COLO668 (cell line): ENCODE data around the gene NHLRC1.

Experiments used
- DNase-seq: peaks from one replicate; lab custom pipeline; 2025; ENCODE audit not compliant: unreplicated experiment; lab: John Stamatoyannopoulos, UW

Gene NHLRC1

DNA sequence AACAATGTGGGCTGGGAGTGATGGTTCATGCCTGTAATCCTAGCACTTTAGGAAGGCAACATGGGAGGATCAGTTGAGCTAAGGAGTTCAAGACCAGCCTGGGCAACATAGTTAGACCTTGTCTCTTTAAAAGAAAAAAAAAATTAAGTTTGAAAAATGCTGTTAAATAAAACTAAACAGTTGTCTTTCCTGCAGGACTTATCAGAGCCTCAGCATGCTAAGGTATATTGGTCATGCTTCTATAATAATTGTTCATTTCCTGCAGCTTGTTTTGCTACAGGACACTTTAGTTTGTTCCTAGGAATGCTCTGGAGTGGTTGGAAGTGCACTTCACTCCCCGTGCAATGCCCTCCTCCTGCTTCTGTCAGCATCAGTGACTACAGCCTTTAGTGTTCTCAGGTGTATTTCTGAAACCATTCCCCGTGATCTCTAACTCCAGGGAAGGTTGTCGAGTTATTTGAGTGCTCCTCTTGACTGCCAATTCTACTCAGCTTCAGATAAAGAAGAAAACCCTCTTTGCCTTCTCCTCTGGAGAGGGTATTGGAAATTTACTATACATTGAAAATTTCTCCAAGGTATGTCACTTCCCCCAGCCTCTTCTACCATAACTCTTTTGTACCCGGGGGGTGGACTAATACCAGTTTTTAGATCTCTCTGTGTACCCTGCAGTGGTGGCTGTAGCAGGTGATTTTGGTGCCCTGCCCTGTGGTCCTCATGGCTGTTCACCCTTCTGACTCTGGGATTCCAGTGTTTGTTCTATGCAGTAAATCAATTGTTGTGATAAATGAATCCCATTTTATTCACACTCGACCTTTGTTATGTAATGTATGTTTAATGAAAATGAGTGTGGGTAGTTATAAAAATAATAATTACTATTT lies 33.8 kb downstream of the NHLRC1 start:
- no peak for DNase-seq

DNA sequence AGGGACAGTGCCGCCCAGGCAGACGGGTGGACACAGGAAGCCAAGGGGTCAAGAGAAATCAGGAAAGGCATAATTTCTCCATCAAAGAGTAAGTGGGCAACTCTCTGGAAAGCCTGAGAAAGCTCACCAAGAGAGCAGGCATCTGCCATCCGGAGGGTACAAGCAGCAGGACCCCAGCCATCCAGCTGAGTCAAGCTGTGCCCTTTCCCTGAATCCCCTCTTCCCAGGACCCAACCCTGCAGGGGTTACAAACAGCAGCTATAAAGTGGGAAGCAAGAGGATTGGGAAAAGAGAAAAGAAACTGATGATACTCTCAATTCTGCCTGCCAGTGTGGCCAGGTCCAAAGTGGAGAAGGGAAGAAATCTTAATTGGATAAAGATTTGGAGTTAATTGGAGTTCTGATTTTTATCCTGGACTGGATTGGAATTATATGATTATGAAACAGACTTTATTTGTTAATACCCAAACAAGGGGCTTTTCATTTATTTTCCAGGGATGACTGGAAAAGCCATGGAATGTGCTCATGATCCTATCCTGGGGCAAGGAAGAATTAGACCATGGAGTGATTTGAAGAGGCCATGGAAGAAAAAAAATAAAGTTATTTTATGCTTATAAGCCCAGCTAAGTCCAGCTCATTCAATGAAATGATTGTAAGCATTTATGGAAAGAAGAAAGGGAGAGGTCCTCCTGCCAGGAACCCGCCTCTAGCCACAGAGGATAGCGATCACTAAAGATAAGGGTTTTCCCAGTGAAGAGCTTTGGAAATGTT lies 34.9 kb downstream of the NHLRC1 start:
- no peak for DNase-seq

DNA sequence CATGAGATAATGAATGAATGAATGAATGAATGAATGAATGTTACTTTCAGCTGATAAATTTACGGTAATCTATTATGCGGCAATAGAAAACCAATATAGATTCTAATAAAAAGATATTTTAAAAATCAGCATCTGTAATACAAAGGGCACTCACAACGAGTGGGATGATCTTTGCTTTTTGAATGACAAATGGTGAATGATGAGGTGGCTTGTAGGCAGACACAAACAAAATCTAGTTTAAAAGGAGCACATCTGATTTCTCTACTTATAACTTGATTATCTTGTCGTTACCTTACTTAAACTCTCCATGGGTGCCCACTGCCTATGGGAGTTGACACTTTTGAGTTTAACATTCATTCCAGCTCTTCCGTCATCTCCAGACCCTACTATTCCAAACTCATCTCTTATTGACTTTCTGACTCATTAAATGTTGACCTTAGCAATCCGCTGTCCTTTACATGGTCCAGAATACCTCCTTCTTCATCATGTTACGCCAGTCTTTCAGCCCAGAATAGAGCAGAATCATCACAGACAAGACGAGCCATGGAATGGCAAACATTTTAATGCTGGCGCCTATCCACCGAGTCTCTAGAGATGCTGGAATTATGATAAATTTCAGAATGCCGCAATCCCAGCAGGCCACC lies 41.3 kb downstream of the NHLRC1 start:
- no peak for DNase-seq

DNA sequence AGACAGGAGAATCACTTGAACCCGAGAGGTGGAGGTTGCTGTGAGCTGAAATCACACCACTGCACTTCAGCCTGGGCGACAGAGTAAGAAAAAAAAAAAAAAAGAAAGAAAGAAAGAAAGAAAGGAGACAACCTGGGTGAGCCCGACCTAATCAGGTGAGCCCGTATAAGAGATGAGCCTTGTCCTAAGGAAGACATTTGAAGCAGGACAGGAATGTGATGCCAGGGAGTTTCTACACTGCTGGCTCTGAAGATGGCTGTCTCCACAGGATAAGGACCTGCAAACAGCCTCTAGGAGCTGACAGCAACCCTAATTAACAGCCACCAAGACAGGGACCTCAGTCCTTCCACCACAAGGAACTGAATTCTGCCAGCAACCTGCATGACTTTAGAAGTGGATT lies 41.9 kb downstream of the NHLRC1 start:
- no peak for DNase-seq

DNA sequence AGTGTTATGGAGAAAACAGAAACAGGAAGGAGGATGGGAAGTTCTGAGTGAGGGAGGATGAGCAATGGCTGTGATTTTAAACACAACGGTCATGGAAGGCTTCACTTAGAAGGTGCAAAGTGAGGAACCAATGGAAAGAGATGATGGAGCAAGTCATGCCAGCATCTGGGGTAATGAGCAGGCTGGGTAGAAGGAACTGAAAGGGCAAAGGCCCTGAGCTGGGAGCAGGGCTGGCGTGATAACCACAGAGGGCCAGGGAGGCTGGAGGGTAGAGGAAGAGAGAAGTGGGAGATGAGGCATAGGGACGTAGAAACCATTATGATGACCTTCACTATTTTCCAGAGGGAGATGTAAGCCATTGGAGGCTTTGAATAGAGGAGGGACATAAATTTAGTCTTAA lies 43.6 kb downstream of the NHLRC1 start:
- DNase-seq: no peak

DNA sequence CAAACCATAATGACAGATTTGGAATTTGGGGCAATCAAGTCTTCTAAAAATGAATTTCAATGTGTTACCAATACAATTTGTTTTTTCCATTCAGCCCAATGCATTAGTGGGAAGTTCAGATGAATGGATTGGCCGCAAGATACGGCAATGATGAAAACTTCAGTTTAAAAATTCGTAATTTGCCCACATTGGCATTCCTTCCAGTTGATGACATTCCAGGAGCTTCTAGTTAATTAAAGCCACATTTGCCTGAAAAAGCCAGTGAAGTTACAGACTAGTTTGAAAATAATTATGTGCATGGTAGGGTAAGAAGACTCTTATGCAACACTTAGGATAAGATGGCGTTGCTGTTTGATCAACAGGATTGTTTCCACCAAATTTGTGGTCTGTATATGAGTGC lies 46.2 kb downstream of the NHLRC1 start:
- no peak for DNase-seq

DNA sequence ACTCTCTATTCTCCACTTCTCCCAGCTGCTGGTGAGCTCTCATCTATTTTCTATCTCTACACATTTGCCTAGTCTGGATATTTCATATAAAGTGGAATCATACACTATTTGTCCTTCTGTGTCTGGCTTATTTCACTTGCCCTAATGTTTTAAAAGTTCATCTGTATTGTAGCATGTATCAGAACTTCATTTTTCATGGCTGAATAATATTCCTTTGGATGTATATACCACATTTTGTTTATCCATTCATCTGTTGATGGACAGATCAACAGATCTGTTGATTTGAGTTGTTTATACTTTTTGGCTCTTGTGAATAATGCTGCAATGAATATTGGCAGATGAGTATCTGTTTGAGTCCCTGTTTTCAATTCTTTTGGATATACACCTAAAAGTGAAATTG lies 49.6 kb downstream of the NHLRC1 start:
- no peak for DNase-seq

DNA sequence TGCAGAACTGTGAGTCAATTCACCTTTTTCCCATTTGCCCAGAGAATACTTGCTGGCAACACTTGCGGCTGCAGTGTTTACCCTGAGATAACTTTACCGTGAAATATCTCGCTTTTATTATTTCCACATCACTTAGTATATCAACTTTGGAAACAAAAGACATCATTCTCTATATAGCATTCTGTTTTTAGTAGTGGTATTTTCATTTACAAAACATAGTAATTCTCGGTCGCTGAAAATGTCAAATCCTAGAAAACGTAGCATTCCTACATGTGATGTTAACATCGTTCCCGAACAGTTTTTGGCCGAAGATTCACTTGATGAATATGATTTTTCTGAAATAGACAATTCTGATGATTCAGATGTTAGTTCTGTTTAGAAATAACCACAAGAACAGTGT lies 52.0 kb downstream of the NHLRC1 start:
- DNase-seq: no peak
